NOMO-1 treated with dmso at 0.1 percent for 144 hours (cell line): ENCODE results near the gene DBF4B.
"Not testable (repeated sequence)": the region's sequence is repeated elsewhere in the genome, so short reads cannot be mapped to it uniquely, and the experiment has no call there.

Source experiments
- DNase-seq: peaks from one replicate; lab custom pipeline; 2025; ENCODE audit not compliant: unreplicated experiment; lab: John Stamatoyannopoulos, UW

The DBF4B gene

DNA sequence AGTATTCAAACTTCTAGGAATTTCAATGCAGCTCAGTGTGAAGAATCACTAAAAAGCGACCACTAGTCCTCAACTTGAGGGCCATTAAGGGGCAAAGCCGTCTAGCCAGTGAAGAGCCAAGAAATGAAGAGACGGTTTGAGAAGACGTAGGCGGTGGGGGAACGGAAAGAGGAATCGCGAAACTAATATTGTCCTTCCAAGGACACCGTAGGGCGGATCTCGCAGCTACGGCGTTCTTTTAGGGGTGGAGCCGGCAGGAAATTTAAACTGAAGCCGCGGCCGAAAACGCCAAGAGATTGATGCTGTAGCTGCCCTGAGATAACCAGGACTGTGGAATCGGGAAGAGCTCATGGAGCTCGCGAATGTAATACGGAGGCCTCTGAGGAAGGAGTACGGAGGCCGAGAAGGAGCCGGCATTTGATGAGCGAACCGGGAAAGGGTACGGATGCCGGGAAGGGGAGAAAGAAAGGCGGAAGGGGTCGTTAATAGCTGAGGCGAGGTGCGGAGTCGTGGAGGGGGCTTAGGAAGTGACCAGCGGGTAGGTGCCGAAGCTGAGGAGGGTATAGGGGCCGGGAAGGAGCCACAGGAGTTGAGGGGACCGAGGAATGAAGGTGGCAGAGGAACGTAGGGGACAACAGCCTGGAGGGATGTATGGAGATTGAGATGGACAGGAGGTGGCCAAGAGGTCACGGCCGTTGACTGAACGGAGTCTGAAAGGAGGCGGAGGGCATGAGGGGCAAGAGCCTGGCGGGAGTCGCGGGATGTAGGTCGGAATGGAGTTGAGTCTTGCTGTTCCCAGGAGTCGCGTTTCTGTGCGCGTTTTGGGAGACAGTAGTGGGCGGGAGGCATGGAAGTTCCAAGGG lies at the start of gene DBF4B:
DBF4B (plus strand) TSS at position 265 of the 863 bp plus-strand sequence; CDS start at position 421, 156 bp downstream.
- DNase-seq, result peak; percentile 90

GRCh38 chr17:44661835-44662234 lies 46.6 kb upstream of the DBF4B start:
- no peak for DNase-seq

GRCh38 chr17:44663095-44663494 lies 45.4 kb upstream of the DBF4B start:
- no peak for DNase-seq

DNA sequence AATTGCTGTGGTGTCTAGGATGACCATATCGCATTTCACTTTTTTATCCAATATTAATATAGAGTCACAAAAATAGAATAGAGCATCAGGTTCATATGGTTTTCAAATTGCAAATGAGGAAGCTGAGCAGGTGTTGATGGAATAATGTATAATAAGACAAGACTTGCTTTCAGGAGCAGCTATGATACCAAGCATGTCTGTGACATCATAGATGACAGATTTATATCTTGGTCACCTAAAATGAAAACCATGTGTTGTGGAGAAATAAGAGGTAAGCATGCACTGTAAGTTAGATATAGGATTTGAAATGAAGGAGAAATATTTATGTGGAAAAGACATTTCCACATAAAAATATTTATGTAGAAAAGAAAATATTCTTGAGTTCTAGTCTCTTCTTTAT lies 43.6 kb upstream of the DBF4B start:
- DNase-seq, result no peak

DNA sequence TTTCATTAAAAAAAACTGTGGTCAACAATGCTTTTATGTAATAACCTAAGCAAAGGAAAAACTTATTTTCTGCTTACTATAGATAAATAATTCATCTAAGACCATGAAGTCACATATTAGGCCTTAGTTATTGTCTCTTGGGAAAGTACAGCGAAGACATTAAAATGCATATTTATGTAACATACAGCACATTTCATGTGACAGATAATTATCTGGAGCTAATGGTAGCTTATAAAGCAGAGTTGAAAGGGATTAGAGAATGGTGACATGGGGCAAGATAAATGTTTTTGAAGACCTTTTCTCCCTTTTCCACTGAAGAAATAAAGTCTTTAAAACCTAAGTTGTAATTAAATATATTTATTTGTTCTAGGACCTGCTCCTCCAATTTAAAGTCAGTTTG lies 42.5 kb upstream of the DBF4B start:
- no peak for DNase-seq

DNA sequence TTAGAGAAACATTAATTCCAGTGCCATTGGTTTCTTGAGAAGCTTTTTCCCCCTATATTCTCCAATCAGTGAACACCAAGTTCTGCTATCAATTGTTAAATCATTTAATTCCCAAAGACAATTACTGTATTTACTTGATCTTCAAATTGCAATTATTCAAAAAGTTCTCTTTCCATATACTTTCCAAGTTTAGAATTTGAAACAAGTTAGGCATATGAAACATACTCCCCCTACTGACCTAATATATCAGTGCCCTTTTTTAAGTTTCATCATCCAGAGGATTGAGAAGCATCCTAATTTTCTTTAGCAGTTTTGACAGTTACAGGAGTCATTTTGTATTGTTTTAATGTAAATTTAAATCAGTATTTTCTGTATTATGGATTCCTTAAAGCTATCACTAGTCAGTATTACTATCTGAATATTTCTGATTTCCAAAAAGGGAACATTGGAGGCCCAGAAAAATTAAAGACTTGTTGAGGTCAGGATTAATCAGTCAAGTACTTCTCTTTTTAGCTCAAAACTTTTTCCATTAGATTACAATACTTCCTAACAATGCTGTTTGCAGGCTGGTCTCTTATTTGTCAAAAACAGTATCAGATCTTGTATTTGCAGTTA lies 35.9 kb upstream of the DBF4B start:
- DNase-seq, result no peak

GRCh38 chr17:44673893-44674292 lies 34.6 kb upstream of the DBF4B start:
- DNase-seq, result no peak

- DNase-seq, result no peak
Measured at GRCh38 chr17:44677136-44677535, 31.3 kb upstream of the DBF4B start.

- DNase-seq, result peak; percentile 7
Measured at GRCh38 chr17:44683303-44683702, 25.2 kb upstream of the DBF4B start.

DNA sequence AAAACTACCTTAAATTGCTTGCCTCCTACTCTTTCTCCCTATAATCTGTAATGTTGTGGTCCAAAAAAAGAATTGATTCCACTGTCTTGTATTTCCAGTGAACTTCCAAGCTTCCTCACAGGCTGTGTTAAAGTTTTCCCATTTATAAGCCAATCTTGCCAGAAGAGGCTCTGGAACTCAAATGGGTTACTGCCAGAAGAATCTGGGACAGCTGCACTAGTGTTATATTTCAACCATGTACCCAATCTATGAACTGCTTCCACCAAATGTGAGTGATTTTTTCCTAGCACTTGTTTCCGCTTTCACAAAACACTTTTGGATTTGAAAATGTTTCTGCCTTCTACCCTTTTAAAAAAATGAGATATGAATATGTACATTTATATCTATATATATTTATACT lies 20.7 kb upstream of the DBF4B start:
- DNase-seq, result no peak

GRCh38 chr17:44688200-44688599 lies 20.3 kb upstream of the DBF4B start:
- DNase-seq, result no peak

DNA sequence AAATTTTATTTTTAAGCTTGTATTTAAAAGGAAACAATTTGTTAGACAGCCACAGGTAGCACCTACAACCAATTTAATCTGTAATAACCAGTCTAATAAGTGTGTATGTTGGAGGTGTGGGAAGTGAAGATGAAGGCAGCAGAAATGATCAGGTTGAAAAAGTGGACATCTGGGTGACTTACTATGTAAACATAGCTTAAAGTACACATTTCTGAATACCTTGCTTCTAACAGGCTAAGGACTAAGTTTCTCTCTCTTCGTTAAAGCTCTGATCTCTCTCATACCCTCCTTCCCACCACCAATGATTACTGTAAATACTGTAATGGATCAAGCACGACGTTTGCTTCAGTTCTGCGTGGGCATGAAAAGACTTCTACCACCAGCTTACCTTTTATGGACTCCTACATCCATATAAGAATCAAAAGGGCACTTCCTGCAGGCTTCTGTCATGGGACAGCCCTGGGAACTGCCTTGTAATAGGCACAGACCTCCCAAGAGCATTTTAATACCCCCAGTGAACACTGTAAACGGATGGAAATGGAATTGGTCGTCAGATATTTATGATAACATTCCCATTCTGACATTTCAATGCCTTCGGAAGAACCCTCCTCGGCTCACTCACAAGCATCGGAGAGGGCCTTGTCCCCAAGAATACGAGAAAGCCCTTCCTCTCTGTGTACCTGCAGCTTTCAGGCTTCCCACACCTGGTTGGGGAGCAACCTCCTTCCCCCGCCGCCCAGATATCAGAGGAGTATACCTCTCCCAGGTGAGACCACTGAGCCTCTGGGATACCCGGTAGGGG lies 19.6 kb upstream of the DBF4B start:
- no peak for DNase-seq

GRCh38 chr17:44689477-44690217 lies 18.8 kb upstream of the DBF4B start, which contains the start of gene CCDC43:
Gene CCDC43 (minus strand): TSS chr17:44689776. CDS start chr17:44689753, 23 bp downstream.
- peak; percentile 81 for DNase-seq

- DNase-seq, result peak; percentile 32
Measured at GRCh38 chr17:44690746-44691306, 17.6 kb upstream of the DBF4B start.

- DNase-seq, result no peak
Measured at GRCh38 chr17:44693609-44694008, 14.9 kb upstream of the DBF4B start.

DNA sequence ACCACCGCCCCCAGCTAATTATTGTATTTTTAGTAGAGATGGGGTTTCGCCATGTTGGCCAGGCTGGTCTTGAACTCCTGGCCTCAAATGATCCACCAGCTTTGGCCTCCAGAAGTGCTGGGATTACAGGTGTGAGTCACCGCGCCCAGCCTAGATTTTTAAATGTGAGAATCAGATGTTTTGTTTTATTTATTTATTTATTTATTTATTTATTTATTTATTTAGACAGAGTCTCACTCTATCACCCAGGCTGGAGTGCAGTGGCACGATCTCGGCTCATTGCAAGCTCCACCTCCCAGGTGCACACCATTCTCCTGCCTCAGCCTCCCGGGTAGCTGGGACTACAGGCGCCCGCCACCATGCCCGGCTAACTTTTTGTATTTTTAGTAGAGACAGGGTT lies 8.2 kb upstream of the DBF4B start:
- DNase-seq, result not testable (repeated sequence)

DNA sequence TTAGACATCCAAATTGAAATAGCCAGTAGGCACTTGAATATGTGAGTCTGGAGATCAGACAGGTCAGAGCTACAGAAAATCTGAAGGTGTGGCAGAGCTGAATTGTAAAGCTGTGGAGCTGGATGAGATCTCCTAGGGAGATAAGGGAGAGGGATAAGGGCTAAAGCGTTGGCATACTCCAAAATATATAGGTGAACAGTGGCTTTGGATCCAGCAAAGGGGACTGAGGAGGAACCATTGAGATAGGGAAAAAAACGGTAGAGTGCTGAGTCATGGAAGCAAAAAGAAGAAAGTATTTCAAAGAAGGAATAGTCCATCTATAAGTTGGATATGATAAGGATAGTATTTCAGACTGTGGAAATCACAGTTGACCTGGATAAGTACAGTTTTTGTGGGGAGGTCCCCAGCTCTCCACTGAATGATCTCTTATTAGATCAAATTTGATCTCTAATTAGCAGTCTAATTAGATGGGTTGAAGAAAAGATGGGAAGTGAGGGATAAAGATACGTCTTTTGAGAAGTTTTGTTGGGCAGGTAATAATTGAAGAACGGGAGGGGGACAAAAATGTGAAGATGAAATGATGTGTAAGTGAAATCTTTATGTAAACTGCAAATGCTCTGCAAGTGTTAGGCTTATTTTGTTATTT lies 587 bp upstream of the DBF4B start:
- no peak for DNase-seq

GRCh38 chr17:44719444-44719843 lies 11.0 kb downstream of the DBF4B start:
- no peak for DNase-seq

- DNase-seq, result no peak
Measured at GRCh38 chr17:44722254-44722653, 13.8 kb downstream of the DBF4B start.

DNA sequence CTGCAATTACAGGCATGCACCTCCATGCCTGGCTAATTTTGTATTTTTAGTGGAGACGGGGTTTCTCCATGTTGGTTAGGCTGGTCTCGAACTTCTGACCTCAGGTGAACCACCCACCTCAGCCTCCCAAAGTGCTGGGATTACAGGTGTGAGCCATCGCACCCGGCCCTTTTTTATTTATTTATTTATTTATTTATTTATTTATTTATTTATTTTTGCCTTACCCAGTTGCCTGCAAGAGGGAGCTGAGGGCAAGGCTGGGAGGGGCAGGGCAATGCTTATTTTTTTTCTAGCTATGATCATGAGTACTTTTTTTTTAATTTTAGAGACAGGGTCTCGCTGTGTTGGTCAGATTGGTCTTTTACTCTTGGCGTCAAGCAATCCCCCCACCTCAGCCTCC lies 17.7 kb downstream of the DBF4B start:
- not testable (repeated sequence) for DNase-seq
